ENCODE results near the gene AOC2. TPM values are rescaled to one million over a fixed set of nuclear protein-coding genes. Genes with fewer than 3 reads are reported as not detected.
"Not testable (repeated sequence)": the region's sequence is repeated elsewhere in the genome, so short reads cannot be mapped to it uniquely, and the experiment has no call there.

AOC2 gene
- total and polyA plus RNA-seq, 2 of the 13 experiments (the other 11 are each of a cell fraction or from before 2014, with no cell fraction given): 1.2 to 3.3 TPM

GRCh38 chr17:42880776-42881310 is 36.5 kb downstream of the AOC2 start:
- FAIRE-seq: no peak
- WGBS (ENCODE audit: low lambda C conversion rate): 61% methylated on average over 5 of the region's 5 CpGs
- Histone ChIP-seq H4K20me1 (ENCODE audit: insufficient read depth, low read length) (no peaks in the 10 kb centered on the region), H2AFZ (ENCODE audit: low read length) (no peak overlapping the region), H3K4me3 (replicated peaks in 1 of 3; ENCODE audit: insufficient read depth in 1 of 3, low read depth in 2 of 3, low read length in 3 of 3) (no peak overlapping the region), H3K4me2 (ENCODE audit: low read depth, low read length) (no peak overlapping the region), H3K9me3 (ENCODE audit: low read length) (no peaks in the 10 kb centered on the region), H3K79me2 (ENCODE audit: insufficient read depth, low read length) (no peaks in the 10 kb centered on the region), H3K36me3 (replicated peaks in 1 of 2; ENCODE audit: control insufficient read depth in 1 of 2, insufficient read depth in 2 of 2, low read length in 2 of 2) (no peaks in the 10 kb centered on the region), H3K27me3 (ENCODE audit: control insufficient read depth in 1 of 2, insufficient read depth in 2 of 2, low read length in 2 of 2) (no peaks in the 10 kb centered on the region), H3K27ac (ENCODE audit: extremely low read length, insufficient read depth, low read length) (no peak overlapping the region), H3K4me1 (ENCODE audit: insufficient read depth, low read length) (peaks cover 89% of the 10 kb centered on the region), H3K9ac (ENCODE audit: insufficient read depth, low read depth, low read length) (no peak overlapping the region)
- ATAC-seq: no peak
- in situ Hi-C loops (cut with HindIII; ENCODE audit: extremely low pct_ligation_motif_present, low pct_unique_long_range_greater_than_20kb): no loop called here
- no TSS peak for BruUV-seq (replicated peaks)
- TF ChIP-seq MZF1 (CRISPR knock-in tag; IDR thresholded peaks at IDR 0.05; ENCODE audit: borderline replicate concordance) (no peak), SIX4 (CRISPR knock-in tag; IDR thresholded peaks at IDR 0.05) (no peak)
- ChIA-PET POLR2A (interaction anchor here (1.0 to 1.3 kb wide), 2 partner anchors 14 to 48 kb away, joined by 3 to 4 read pairs; no protein-coding TSS in a partner anchor), CTCF (ENCODE audit: low intra/inter-chr PET ratio, low total read pairs) (no interaction called here)
- no peak for DNase-seq (ENCODE audit: low spot score)
- intact Hi-C loops (cut with micrococcal nuclease; ENCODE audit: unreplicated experiment): no loop called here

DNA sequence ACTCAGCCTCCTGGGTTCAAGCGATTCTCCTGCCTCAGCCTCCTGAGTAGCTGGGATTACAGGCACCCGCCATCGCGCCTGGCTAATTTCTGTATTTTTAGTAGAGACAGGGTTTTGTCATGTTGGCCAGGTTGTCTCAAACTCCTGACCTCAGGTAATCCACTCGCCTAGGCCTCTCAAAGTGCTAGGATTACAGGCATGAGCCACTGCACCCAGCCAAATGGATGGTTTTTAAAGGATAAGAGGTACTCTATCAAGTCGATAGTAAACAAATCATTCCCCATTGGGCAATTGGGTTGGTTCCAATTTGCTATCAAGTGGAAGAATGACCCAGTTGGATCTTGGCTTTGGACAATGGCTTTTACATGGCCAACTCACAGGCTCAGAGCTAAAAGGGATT is 37.3 kb downstream of the AOC2 start:
- CTCF ChIA-PET (ENCODE audit: low intra/inter-chr PET ratio, low total read pairs): not testable (repeated sequence)

More for the DNA sequence above, 37.3 kb downstream of the AOC2 start:
- H4K20me1 ChIP-seq (ENCODE audit: insufficient read depth, low read length); H3K27me3 ChIP-seq (ENCODE audit: control insufficient read depth in 1 of 2, insufficient read depth in 2 of 2, low read length in 2 of 2); H3K4me2 ChIP-seq (ENCODE audit: low read depth, low read length); H3K27ac ChIP-seq (ENCODE audit: extremely low read length, insufficient read depth, low read length); H3K9me3 ChIP-seq (ENCODE audit: low read length); H3K4me3 ChIP-seq (replicated peaks in 1 of 3; ENCODE audit: insufficient read depth in 1 of 3, low read depth in 2 of 3, low read length in 3 of 3); ATAC-seq; DNase-seq (ENCODE audit: low spot score); FAIRE-seq; H3K9ac ChIP-seq (ENCODE audit: insufficient read depth, low read depth, low read length); H2AFZ ChIP-seq (ENCODE audit: low read length); BruUV-seq (replicated peaks); H3K36me3 ChIP-seq (replicated peaks in 1 of 2; ENCODE audit: control insufficient read depth in 1 of 2, insufficient read depth in 2 of 2, low read length in 2 of 2); H3K79me2 ChIP-seq (ENCODE audit: insufficient read depth, low read length); in situ Hi-C loops (cut with HindIII; ENCODE audit: extremely low pct_ligation_motif_present, low pct_unique_long_range_greater_than_20kb); intact Hi-C loops (cut with micrococcal nuclease; ENCODE audit: unreplicated experiment): not testable (repeated sequence)
- WGBS (ENCODE audit: low lambda C conversion rate): 84% methylated on average over 6 of the region's 6 CpGs
- POLR2A ChIA-PET: interaction anchor here (1.7 kb wide), 1 partner anchor 38 kb away, joined by 3 read pairs; no protein-coding TSS in a partner anchor
- peaks cover 97% of the 10 kb centered on the region for H3K4me1 ChIP-seq (ENCODE audit: insufficient read depth, low read length)

Measured in HepG2 (cell line).